Neural progenitor cell (in vitro differentiated cells): ENCODE measurements around the gene GALNT18. TPM values are rescaled to one million over a fixed set of nuclear protein-coding genes. Genes with fewer than 3 reads are reported as not detected.
A peak's percentile ranks its signal among the peaks of the same experiment; 100 is the strongest.

Experiments
- DNase-seq: peaks from one replicate; pipeline ENCODE4 v3.0.0-alpha.2; 2016; ENCODE audit warnings: low spot score
- H2AFZ ChIP-seq: fragments of 200-600 bp; sonication (generic); replicated peaks from 2 replicates; pipeline ENCODE4 v1.6.1; 2016; ENCODE audit warnings: antibody characterized with exemption
- H3F3A ChIP-seq: fragments of 200-600 bp; sonication (generic); 2 replicates; pipeline ENCODE4 v1.6.1; 2016; ENCODE audit warnings: antibody characterized with exemption, low read depth
- H3K27ac ChIP-seq: fragments of 200-600 bp; sonication (generic); 2 replicates; pipeline ENCODE4 v1.5.1; 2016; ENCODE audit warnings: mild to moderate bottlenecking
- H3K27me3 ChIP-seq: fragments of 200-600 bp; sonication (generic); 2 replicates; pipeline ENCODE4 v1.6.1; 2016; ENCODE audit warnings: mild to moderate bottlenecking, moderate library complexity
- H3K36me3 ChIP-seq: fragments of 200-600 bp; sonication (generic); 2 replicates; pipeline ENCODE4 v1.5.1; 2016
- H3K4me1 ChIP-seq: fragments of 200-600 bp; sonication (generic); 2 replicates; pipeline ENCODE4 v1.6.1; 2016; ENCODE audit warnings: mixed run types
- H3K4me2 ChIP-seq: fragments of 200-600 bp; sonication (generic); 2 replicates; pipeline ENCODE4 v1.6.1; 2016
- H3K4me3 ChIP-seq: fragments of 200-600 bp; sonication (generic); 2 replicates; pipeline ENCODE4 v1.5.1; 2016
- H3K79me2 ChIP-seq: fragments of 200-600 bp; sonication (generic); 2 replicates; pipeline ENCODE4 v1.6.1; 2016; ENCODE audit warnings: low read depth
- H3K9ac ChIP-seq: fragments of 200-600 bp; sonication (generic); 2 replicates; pipeline ENCODE4 v1.6.1; 2016
- H3K9me3 ChIP-seq: fragments of 200-600 bp; sonication (generic); 2 replicates; pipeline ENCODE4 v1.5.1; 2016; ENCODE audit warnings: low read depth
- H4K20me1 ChIP-seq: fragments of 200-600 bp; sonication (generic); 2 replicates; pipeline ENCODE4 v1.6.1; 2016; ENCODE audit warnings: low read depth
- H3K27ac Mint-ChIP-seq: 3 replicates; pipeline ENCODE4 v1.8.0; 2021; ENCODE audit warnings: mixed read lengths
- H3K27me3 Mint-ChIP-seq: 2 replicates; pipeline ENCODE4 v1.8.0; 2022; ENCODE audit warnings: low read depth, mild to moderate bottlenecking, inconsistent platforms, moderate library complexity, mixed read lengths; ENCODE audit not compliant: insufficient read depth
- H3K36me3 Mint-ChIP-seq: 3 replicates; pipeline ENCODE4 v1.8.0; 2021; ENCODE audit warnings: mixed read lengths
- H3K4me1 Mint-ChIP-seq: 3 replicates; pipeline ENCODE4 v1.8.0; 2021; ENCODE audit warnings: mixed read lengths
- H3K4me3 Mint-ChIP-seq: 3 replicates; pipeline ENCODE4 v1.8.0; 2021; ENCODE audit warnings: mild to moderate bottlenecking, moderate library complexity, mixed read lengths
- H3K9me3 Mint-ChIP-seq: 3 replicates; pipeline ENCODE4 v1.8.0; 2020; ENCODE audit warnings: mixed read lengths
- EZH2 ChIP-seq: fragments of 200-600 bp; sonication (generic); IDR thresholded peaks from 2 replicates; pipeline ENCODE4 v1.6.1; 2017; ENCODE audit warnings: antibody characterized with exemption, mild to moderate bottlenecking, moderate library complexity
- EZH2phosphoT487 ChIP-seq: fragments of 200-600 bp; sonication (generic); IDR thresholded peaks from 2 replicates; pipeline ENCODE4 v1.6.1; 2017; ENCODE audit warnings: antibody characterized with exemption
- total RNA-seq: library from RNA; depleted of rRNA; stranded (reverse); fragments of >200 nt; gene quantifications from 2 replicates; pipeline ENCODE4 v1.2.3, GENCODE V29; 2015; ENCODE audit warnings: low replicate concordance
- TF ChIP-seq, protein P1 (sequence below): fragments of 200-600 bp; sonication (generic); IDR thresholded peaks from 2 replicates; pipeline ENCODE4 v1.5.1; 2017; ENCODE audit warnings: antibody characterized with exemption, mild to moderate bottlenecking

Gene GALNT18
- total RNA-seq, 1 donor from 2014 or later, result 2.4 TPM

- no peak for TF ChIP-seq EZH2
- TF ChIP-seq, protein P1, sequence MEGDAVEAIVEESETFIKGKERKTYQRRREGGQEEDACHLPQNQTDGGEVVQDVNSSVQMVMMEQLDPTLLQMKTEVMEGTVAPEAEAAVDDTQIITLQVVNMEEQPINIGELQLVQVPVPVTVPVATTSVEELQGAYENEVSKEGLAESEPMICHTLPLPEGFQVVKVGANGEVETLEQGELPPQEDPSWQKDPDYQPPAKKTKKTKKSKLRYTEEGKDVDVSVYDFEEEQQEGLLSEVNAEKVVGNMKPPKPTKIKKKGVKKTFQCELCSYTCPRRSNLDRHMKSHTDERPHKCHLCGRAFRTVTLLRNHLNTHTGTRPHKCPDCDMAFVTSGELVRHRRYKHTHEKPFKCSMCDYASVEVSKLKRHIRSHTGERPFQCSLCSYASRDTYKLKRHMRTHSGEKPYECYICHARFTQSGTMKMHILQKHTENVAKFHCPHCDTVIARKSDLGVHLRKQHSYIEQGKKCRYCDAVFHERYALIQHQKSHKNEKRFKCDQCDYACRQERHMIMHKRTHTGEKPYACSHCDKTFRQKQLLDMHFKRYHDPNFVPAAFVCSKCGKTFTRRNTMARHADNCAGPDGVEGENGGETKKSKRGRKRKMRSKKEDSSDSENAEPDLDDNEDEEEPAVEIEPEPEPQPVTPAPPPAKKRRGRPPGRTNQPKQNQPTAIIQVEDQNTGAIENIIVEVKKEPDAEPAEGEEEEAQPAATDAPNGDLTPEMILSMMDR, result no peak
- TF ChIP-seq EZH2phosphoT487, result no peak
- Mint-ChIP-seq H3K4me1 (peaks cover 3% of the 10 kb centered on the region), H3K9me3 (peaks cover 8% of the 10 kb centered on the region), H3K27ac (no peak overlapping the region), H3K4me3 (no peak overlapping the region), H3K27me3 (peaks cover 12% of the 10 kb centered on the region), H3K36me3 (no peaks in the 10 kb centered on the region)
- no peaks in the 10 kb centered on the region for H3K27me3 ChIP-seq
- H3K9me3 ChIP-seq, result no peaks in the 10 kb centered on the region
- no peaks in the 10 kb centered on the region for H4K20me1 ChIP-seq
- H3K36me3 ChIP-seq, result no peaks in the 10 kb centered on the region
- no peak for DNase-seq
- no peak overlapping the region for H3K9ac ChIP-seq
- H3F3A ChIP-seq, result peaks cover 11% of the 10 kb centered on the region
- H3K4me2 ChIP-seq, result no peak overlapping the region
- no peaks in the 10 kb centered on the region for H3K4me1 ChIP-seq
- no peak overlapping the region for H3K27ac ChIP-seq
- no peaks in the 10 kb centered on the region for H3K79me2 ChIP-seq
- H2AFZ ChIP-seq, result no peak overlapping the region
- no peak overlapping the region for H3K4me3 ChIP-seq
Measured at GRCh38 chr11:11250470-11250869, 371.3 kb downstream of the GALNT18 start.

DNA sequence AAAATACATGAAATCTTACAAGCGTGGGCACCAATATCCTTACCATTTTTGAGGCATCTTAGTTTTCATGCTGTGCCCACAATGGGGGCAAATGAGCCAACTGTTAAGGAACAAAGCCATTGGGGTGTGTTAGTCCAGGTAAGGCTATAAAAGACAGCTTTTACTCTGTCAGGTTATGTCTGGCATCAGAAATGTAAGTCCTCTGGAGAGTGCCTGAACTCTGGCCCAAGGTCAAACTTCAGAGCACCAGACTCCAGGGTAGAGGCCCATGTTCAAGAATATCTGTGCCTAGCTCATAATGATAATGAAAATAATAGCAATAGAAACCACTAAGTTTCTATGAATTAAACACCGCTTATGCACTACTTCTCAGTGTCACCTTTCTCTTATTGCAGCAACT is 374.2 kb downstream of the GALNT18 start:
- H3K36me3 Mint-ChIP-seq, result no peaks in the 10 kb centered on the region
- Histone ChIP-seq H3K9me3 (no peaks in the 10 kb centered on the region), H4K20me1 (no peaks in the 10 kb centered on the region), H2AFZ (no peak overlapping the region), H3K4me2 (no peak overlapping the region), H3K4me1 (peaks cover 15% of the 10 kb centered on the region), H3K79me2 (no peaks in the 10 kb centered on the region), H3K27me3 (no peaks in the 10 kb centered on the region), H3K36me3 (no peaks in the 10 kb centered on the region), H3K9ac (no peak overlapping the region), H3K27ac (no peak overlapping the region), H3K4me3 (no peak overlapping the region), H3F3A (peaks cover 24% of the 10 kb centered on the region)
- no peak overlapping the region for H3K4me3 Mint-ChIP-seq
- peaks cover 24% of the 10 kb centered on the region for H3K4me1 Mint-ChIP-seq
- peaks cover 8% of the 10 kb centered on the region for H3K9me3 Mint-ChIP-seq
- DNase-seq, result no peak
- no peak overlapping the region for H3K27ac Mint-ChIP-seq
- TF ChIP-seq EZH2phosphoT487 (no peak), EZH2 (no peak)
- TF ChIP-seq, protein P1, result no peak
- H3K27me3 Mint-ChIP-seq, result peaks cover 15% of the 10 kb centered on the region

GRCh38 chr11:11247086-11247485 is 374.7 kb downstream of the GALNT18 start:
- no peak for DNase-seq
- no peak overlapping the region for H3K27ac Mint-ChIP-seq
- peaks cover 15% of the 10 kb centered on the region for H3K27me3 Mint-ChIP-seq

More at GRCh38 chr11:11247086-11247485, 374.7 kb downstream of the GALNT18 start:
- Histone ChIP-seq H3K27me3 (no peaks in the 10 kb centered on the region), H3K9ac (no peak overlapping the region), H3K36me3 (no peaks in the 10 kb centered on the region), H3K4me3 (no peak overlapping the region), H2AFZ (no peak overlapping the region), H3F3A (peaks cover 24% of the 10 kb centered on the region), H3K79me2 (no peaks in the 10 kb centered on the region), H4K20me1 (no peaks in the 10 kb centered on the region), H3K27ac (no peak overlapping the region), H3K4me1 (peaks cover 15% of the 10 kb centered on the region), H3K9me3 (no peaks in the 10 kb centered on the region), H3K4me2 (no peak overlapping the region)
- H3K4me1 Mint-ChIP-seq, result peaks cover 29% of the 10 kb centered on the region
- H3K36me3 Mint-ChIP-seq, result no peaks in the 10 kb centered on the region
- peak overlapping the region; percentile 13 for H3K4me3 Mint-ChIP-seq
- no peak for TF ChIP-seq EZH2
- no peak for TF ChIP-seq EZH2phosphoT487
- TF ChIP-seq, protein P1, result no peak
- peaks cover 8% of the 10 kb centered on the region for H3K9me3 Mint-ChIP-seq
